ENCODE results near the gene HGD.

GRCh38 chr3:120597445-120598049 is 84.5 kb downstream of the HGD start:
- TF ChIP-seq POLR2A (IDR thresholded peaks at IDR 0.05): no peak
- no peak for TF ChIP-seq CTCF (IDR thresholded peaks at IDR 0.05)
